Stomach smooth muscle (tissue), 2 donors: ENCODE results near the gene KRT16.

Experiments
- H3K27ac ChIP-seq: one replicate; pipeline ENCODE4 v1.7.0; 2013; ENCODE audit warnings: mild to moderate bottlenecking, low read length, inconsistent platforms
- H3K27me3 ChIP-seq, 2 donors: one replicate each; pipeline ENCODE4 v1.7.0; 2013; ENCODE audit warnings: low read length in 2 of 2; ENCODE audit not compliant: insufficient read depth in 2 of 2, control insufficient read depth in 1 of 2
- H3K36me3 ChIP-seq, 2 donors: one replicate each; pipeline ENCODE4 v1.7.0; 2013; ENCODE audit warnings: low read length in 2 of 2; ENCODE audit not compliant: control insufficient read depth in 2 of 2, insufficient read depth in 2 of 2
- H3K4me1 ChIP-seq: one replicate; pipeline ENCODE4 v1.7.0; 2013; ENCODE audit warnings: low read length; ENCODE audit not compliant: control insufficient read depth, insufficient read depth
- H3K4me3 ChIP-seq, 2 donors: one replicate each; pipeline ENCODE4 v1.7.0; 2013; ENCODE audit warnings: low read length in 2 of 2
- H3K9ac ChIP-seq, 2 donors: one replicate each; pipeline ENCODE4 v1.7.0; 2013; ENCODE audit warnings: low read length in 2 of 2, mild to moderate bottlenecking in 1 of 2
- H3K9me3 ChIP-seq, 2 donors: one replicate each; pipeline ENCODE4 v1.7.0; 2013; ENCODE audit warnings: low read length in 2 of 2; ENCODE audit not compliant: control insufficient read depth in 2 of 2
- donor health status: healthy.
- donor health status: Pancreatic carcinoma.

The KRT16 gene

GRCh38 chr17:41561554-41561953 is 51.0 kb downstream of the KRT16 start:
- H3K9me3 ChIP-seq = no peaks in the 10 kb centered on the region
- H3K9ac ChIP-seq = no peak overlapping the region
- no peak overlapping the region for H3K4me3 ChIP-seq
- peaks cover 0 to 18% of the 10 kb centered on the region in 2 donors for H3K27me3 ChIP-seq
- H3K27ac ChIP-seq = no peak overlapping the region
- no peaks in the 10 kb centered on the region for H3K36me3 ChIP-seq
- no peaks in the 10 kb centered on the region for H3K4me1 ChIP-seq
